RWPE2 (cell line): ENCODE results near the gene EIF4E2.

ENCODE experiments used
- ATAC-seq: fragments of 200-7000 bp; cut with Tn5 transposase; 3 replicates; pipeline ENCODE4 v1.9.1; 2021; ENCODE audit warnings: low read depth
- DNase-seq: peaks from one replicate; pipeline ENCODE4 v3.0.0-alpha.2; 2020; ENCODE audit warnings: low spot score
- H3K27ac ChIP-seq: fragments of 450-650 bp; 2 replicates; pipeline ENCODE4 v1.5.1; 2017; ENCODE audit warnings: mild to moderate bottlenecking; ENCODE audit not compliant: poor library complexity, severe bottlenecking
- H3K27me3 ChIP-seq: fragments of 250-450 bp; sonication (Bioruptor Pico); 2 replicates; pipeline ENCODE4 v1.5.1; 2021; ENCODE audit warnings: mild to moderate bottlenecking, moderate library complexity; ENCODE audit not compliant: insufficient read depth, poor library complexity, severe bottlenecking
- H3K36me3 ChIP-seq: fragments of 250-450 bp; sonication (Bioruptor Pico); 2 replicates; pipeline ENCODE4 v1.5.1; 2020; ENCODE audit warnings: low read depth, mild to moderate bottlenecking, moderate library complexity
- H3K4me1 ChIP-seq: fragments of 250-450 bp; sonication (Bioruptor Pico); 2 replicates; pipeline ENCODE4 v1.5.1; 2021; ENCODE audit warnings: mild to moderate bottlenecking, moderate library complexity; ENCODE audit not compliant: insufficient read depth, poor library complexity, severe bottlenecking
- H3K4me3 ChIP-seq: fragments of 250-450 bp; sonication (Bioruptor Pico); 2 replicates; pipeline ENCODE4 v1.5.1; 2021; ENCODE audit warnings: mild to moderate bottlenecking, moderate library complexity; ENCODE audit not compliant: severe bottlenecking
- H3K9me3 ChIP-seq: fragments of 250-450 bp; sonication (Bioruptor Pico); 2 replicates; pipeline ENCODE4 v1.5.1; 2021; ENCODE audit warnings: mild to moderate bottlenecking, moderate library complexity; ENCODE audit not compliant: severe bottlenecking
- TF ChIP-seq, protein P1 (sequence below): fragments of 450-650 bp; IDR thresholded peaks from one replicate; pipeline ENCODE4 v1.5.1; 2017; ENCODE audit warnings: mild to moderate bottlenecking, moderate library complexity; ENCODE audit not compliant: poor library complexity, severe bottlenecking

The EIF4E2 gene, protein sequence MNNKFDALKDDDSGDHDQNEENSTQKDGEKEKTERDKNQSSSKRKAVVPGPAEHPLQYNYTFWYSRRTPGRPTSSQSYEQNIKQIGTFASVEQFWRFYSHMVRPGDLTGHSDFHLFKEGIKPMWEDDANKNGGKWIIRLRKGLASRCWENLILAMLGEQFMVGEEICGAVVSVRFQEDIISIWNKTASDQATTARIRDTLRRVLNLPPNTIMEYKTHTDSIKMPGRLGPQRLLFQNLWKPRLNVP

DNA sequence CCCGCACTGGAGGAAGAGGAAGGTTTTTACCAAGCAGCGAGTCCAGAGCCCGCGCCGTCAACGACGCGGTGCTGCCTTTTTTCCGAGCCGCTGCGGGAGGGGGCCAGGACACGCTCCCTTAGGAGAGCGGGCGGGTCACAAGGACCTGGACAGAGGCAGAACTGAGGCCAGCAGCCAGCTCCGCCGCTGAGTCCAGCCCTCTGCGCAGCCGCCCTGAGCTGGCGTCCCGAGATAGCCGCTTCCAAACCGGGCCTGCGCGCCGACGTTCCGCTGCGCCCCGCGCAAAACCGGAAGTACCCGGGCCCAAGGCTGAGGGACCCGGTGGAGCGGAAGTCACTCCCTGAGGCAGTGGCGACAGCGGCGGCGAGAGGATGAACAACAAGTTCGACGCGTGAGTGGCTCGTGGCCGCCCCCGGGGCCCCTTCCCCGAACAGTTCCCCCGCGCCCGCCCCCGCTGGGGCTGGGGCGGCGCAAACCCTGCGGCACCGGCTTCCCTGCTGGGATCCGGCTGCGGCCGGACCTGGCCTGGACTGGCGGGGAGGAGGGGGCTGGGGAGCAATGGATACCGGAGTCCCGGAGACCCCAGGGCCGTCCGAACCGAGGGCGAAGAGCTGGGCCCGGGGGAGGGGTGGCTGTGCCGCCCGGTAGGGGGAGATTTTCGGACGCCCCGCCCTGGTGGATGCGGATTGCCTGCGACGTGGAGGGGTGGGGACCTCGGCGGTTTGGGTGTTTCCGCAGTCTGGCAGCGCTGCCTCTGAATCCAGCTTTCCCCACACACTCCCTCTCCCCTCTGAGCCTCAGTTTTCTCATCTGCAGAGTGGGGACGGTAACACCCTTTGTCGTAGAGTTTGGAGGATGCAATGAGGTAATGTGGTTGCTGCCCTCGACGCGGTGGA is at the start of gene EIF4E2, which contains the start of gene TIGD1:
Gene EIF4E2 (plus strand): TSS at position 336 of the 896 bp plus-strand sequence. CDS start 36 bp downstream, at position 372.
Gene TIGD1 (minus strand): TSS at position 204 of the 896 bp plus-strand sequence. CDS start 675 bp downstream, outside the sequence.
- Histone ChIP-seq H3K36me3 (peaks cover 59% of the 10 kb centered on the region), H3K4me3 (peak within 1 kb of the TSS; percentile 69), H3K27me3 (no peaks in the 10 kb centered on the region), H3K9me3 (no peaks in the 10 kb centered on the region), H3K4me1 (peaks cover 8% of the 10 kb centered on the region), H3K27ac (peak within 1 kb of the TSS; percentile 63)
- TF ChIP-seq, protein P1, sequence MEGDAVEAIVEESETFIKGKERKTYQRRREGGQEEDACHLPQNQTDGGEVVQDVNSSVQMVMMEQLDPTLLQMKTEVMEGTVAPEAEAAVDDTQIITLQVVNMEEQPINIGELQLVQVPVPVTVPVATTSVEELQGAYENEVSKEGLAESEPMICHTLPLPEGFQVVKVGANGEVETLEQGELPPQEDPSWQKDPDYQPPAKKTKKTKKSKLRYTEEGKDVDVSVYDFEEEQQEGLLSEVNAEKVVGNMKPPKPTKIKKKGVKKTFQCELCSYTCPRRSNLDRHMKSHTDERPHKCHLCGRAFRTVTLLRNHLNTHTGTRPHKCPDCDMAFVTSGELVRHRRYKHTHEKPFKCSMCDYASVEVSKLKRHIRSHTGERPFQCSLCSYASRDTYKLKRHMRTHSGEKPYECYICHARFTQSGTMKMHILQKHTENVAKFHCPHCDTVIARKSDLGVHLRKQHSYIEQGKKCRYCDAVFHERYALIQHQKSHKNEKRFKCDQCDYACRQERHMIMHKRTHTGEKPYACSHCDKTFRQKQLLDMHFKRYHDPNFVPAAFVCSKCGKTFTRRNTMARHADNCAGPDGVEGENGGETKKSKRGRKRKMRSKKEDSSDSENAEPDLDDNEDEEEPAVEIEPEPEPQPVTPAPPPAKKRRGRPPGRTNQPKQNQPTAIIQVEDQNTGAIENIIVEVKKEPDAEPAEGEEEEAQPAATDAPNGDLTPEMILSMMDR, result no peak
- DNase-seq, result peak; percentile 90
- peak; percentile 95 for ATAC-seq

DNA sequence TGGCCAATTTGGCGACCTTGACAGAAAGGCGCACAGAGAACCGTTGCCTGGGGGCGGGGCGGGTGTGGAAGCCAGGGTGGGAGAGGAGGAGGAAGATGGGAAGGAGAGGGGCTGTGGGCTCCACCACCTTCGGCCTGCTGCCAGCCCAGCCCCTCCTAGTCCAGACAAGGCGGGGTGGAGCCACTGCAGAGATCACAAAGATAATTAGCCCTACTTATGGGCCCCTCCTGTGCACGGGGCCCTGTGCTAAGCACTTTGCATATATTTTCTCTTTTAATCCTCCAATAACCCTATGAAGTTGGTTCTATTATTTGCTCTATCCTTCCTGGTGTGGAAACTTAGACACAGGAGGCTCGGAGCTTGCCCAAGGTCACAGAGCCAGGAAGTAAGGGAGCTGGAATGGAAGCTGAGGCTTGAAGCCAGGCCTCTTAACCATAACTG is 49.1 kb upstream of the EIF4E2 start:
- Histone ChIP-seq H3K9me3 (no peaks in the 10 kb centered on the region), H3K36me3 (no peaks in the 10 kb centered on the region), H3K4me3 (no peak overlapping the region), H3K4me1 (no peaks in the 10 kb centered on the region), H3K27me3 (peaks cover 34% of the 10 kb centered on the region), H3K27ac (no peak overlapping the region)
- no peak for ATAC-seq
- TF ChIP-seq, protein P1, result no peak
- no peak for DNase-seq

DNA sequence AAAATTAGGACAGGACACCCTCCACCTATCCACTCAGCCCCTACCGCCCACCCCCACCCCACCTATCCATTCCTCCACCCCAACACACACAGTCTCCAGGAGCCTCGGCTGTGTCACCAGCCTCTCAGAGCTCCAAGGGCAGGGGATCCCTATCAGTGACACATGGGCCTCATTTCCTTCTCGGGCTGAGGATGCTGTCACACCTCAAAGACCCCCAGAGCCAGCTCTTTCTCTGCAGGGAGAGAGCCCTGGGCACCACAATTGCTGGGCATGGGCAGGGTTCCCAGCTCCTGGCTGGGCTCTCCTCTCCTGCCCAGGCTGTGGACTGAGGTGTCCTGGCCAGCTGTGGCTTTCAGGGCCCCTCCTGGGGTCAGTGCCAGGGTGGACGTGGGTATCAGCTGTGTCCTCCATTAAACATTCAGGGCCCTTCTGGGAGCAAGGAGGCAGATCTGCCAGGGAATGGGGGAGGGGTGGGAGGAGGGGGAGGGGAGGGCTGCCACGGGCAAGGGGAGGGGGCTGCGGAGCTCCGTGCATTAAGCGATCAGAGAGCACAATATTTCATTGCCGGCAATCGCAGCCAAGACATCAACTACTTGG is 48.6 kb upstream of the EIF4E2 start:
- Histone ChIP-seq H3K27me3 (peaks cover 34% of the 10 kb centered on the region), H3K36me3 (no peaks in the 10 kb centered on the region), H3K27ac (no peak overlapping the region), H3K9me3 (no peaks in the 10 kb centered on the region), H3K4me3 (no peak overlapping the region), H3K4me1 (no peaks in the 10 kb centered on the region)
- no peak for ATAC-seq
- DNase-seq, result no peak
- TF ChIP-seq, protein P1, result no peak

DNA sequence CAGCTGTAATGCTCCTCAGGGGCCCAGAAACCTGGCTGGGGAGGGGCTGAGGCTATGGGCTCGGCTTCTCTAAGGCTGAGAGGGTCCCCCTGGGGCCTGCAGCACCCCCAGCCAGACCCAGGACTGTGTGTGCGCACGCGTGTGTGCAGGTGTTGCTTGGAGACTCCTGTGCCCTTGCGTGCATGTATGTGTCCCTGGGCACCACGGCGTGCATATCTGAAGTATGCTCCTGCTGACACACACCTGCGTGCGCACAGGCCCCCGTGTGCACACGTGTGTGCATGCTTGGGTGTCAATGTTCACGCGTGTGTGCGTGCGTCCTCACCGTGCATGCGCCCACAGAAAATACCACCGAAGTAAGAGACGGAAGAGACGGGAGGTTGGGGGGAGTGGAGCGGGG is 48.0 kb upstream of the EIF4E2 start:
- Histone ChIP-seq H3K27ac (no peak overlapping the region), H3K36me3 (no peaks in the 10 kb centered on the region), H3K27me3 (peaks cover 34% of the 10 kb centered on the region), H3K9me3 (no peaks in the 10 kb centered on the region), H3K4me1 (no peaks in the 10 kb centered on the region), H3K4me3 (no peak overlapping the region)
- DNase-seq, result no peak
- no peak for ATAC-seq
- TF ChIP-seq, protein P1, result no peak
